Kidney epithelial cell (primary cell): ENCODE measurements around the gene KLHDC7A. TPM values are rescaled to one million over a fixed set of nuclear protein-coding genes. Genes with fewer than 3 reads are reported as not detected.

Experiments
- DNase-seq: peaks from one replicate; pipeline ENCODE4 v3.0.0-alpha.2; 2010; ENCODE audit warnings: low read depth
- H3K27me3 ChIP-seq: 2 replicates; pipeline ENCODE4 v1.6.0; 2011; ENCODE audit warnings: low read length; ENCODE audit not compliant: control insufficient read depth, insufficient read depth
- H3K36me3 ChIP-seq: 2 replicates; pipeline ENCODE4 v1.5.1; 2011; ENCODE audit warnings: low read length; ENCODE audit not compliant: control insufficient read depth, insufficient read depth
- H3K4me3 ChIP-seq: 2 replicates; pipeline ENCODE4 v1.5.1; 2011; ENCODE audit warnings: low read depth, mild to moderate bottlenecking, control low read depth, low read length
- CTCF ChIP-seq: IDR thresholded peaks from 2 replicates; pipeline ENCODE4 v1.5.1; 2011; ENCODE audit warnings: mild to moderate bottlenecking, moderate library complexity, low read length, control low read depth, inconsistent platforms; ENCODE audit not compliant: insufficient read depth, poor library complexity, severe bottlenecking
- total RNA-seq: library from RNA; depleted of rRNA; stranded (reverse); fragments of >200 nt; gene quantifications from 2 replicates; pipeline ENCODE4 v1.2.3, GENCODE V29; 2015

Gene KLHDC7A
- total RNA-seq = 1.8 and 2.4 TPM in 2 replicates

GRCh38 chr1:18480315-18481189 lies at the start of gene KLHDC7A:
Gene KLHDC7A (plus strand): TSS chr1:18480930. CDS start chr1:18480982, 52 bp downstream.
- TF ChIP-seq CTCF = no peak
- DNase-seq = peak; percentile 94

GRCh38 chr1:18434041-18434440 lies 46.7 kb upstream of the KLHDC7A start:
- no peaks in the 10 kb centered on the region for H3K27me3 ChIP-seq
- H3K36me3 ChIP-seq = no peaks in the 10 kb centered on the region
- DNase-seq = no peak
- no peak overlapping the region for H3K4me3 ChIP-seq
- no peak for TF ChIP-seq CTCF

More at GRCh38 chr1:18480315-18481189, at the start of gene KLHDC7A:
- peaks cover 2% of the 10 kb centered on the region for H3K27me3 ChIP-seq
- H3K36me3 ChIP-seq = no peaks in the 10 kb centered on the region
- peak within 1 kb of the TSS; percentile 1 for H3K4me3 ChIP-seq

GRCh38 chr1:18440385-18441226 lies 40.1 kb upstream of the KLHDC7A start:
- Histone ChIP-seq H3K27me3 (no peaks in the 10 kb centered on the region), H3K4me3 (no peak overlapping the region), H3K36me3 (no peaks in the 10 kb centered on the region)
- no peak for DNase-seq
- no peak for TF ChIP-seq CTCF

GRCh38 chr1:18443587-18444520 lies 36.9 kb upstream of the KLHDC7A start:
- Histone ChIP-seq H3K36me3 (no peaks in the 10 kb centered on the region), H3K27me3 (no peaks in the 10 kb centered on the region), H3K4me3 (no peak overlapping the region)
- TF ChIP-seq CTCF = no peak
- no peak for DNase-seq

GRCh38 chr1:18444563-18444962 lies 36.2 kb upstream of the KLHDC7A start:
- TF ChIP-seq CTCF = no peak
- Histone ChIP-seq H3K27me3 (no peaks in the 10 kb centered on the region), H3K4me3 (no peak overlapping the region), H3K36me3 (no peaks in the 10 kb centered on the region)
- no peak for DNase-seq
